HG03342 (cell line): ENCODE measurements around the gene TET2.
"Not testable (repeated sequence)": the region's sequence is repeated elsewhere in the genome, so short reads cannot be mapped to it uniquely, and the experiment has no call there.

Experiments
- ATAC-seq: cut with Tn5 transposase; IDR thresholded peaks from one replicate; pipeline ENCODE4 v1.9.1; 2021; ENCODE audit warnings: mild to moderate bottlenecking, moderate library complexity; ENCODE audit not compliant: unreplicated experiment

The TET2 gene

GRCh38 chr4:105282489-105282888, 135.8 kb downstream of the TET2 start:
- no peak for ATAC-seq

- no peak for ATAC-seq
These were observed 136.8 kb downstream of the TET2 start for GRCh38 chr4:105283501-105283900.

DNA sequence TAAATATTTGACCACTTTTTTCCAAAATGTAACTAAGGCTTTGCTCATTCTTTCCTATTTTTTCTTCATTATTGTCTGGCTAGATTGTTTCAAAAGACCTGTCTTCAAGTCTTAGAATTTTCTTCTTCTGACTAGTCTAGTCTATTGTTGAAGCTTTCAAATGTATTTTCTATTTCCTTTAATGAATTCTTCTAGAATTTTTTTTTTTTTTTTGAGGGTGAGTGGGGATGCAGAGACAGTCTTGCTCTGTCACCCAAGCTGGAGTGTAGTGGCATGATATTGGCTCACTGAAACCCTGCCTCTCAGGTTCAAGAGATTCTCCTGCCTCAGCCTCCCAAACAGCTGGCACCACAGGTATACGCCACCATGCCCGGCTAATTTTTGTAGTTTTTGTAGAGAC, 141.4 kb downstream of the TET2 start:
- ATAC-seq: no peak

DNA sequence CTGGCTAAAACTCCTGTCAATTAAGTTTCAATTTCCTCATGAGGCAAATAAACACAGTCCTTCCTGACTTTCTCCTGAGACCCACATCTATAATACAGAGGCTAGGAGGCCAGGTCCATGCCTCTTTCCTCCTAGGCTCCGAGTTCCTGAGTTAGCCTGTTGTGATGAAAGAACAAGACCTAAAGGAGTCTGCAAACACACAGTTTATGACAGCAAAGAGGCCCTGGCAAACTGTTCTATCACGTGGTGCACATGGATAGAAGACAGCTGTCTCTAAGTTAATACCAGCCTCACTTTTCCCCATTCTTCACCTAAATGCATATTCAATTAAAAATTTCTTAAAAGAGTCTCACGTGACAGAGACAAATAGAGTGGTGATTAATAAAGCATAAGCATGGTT, 145.2 kb downstream of the TET2 start:
- ATAC-seq: no peak

DNA sequence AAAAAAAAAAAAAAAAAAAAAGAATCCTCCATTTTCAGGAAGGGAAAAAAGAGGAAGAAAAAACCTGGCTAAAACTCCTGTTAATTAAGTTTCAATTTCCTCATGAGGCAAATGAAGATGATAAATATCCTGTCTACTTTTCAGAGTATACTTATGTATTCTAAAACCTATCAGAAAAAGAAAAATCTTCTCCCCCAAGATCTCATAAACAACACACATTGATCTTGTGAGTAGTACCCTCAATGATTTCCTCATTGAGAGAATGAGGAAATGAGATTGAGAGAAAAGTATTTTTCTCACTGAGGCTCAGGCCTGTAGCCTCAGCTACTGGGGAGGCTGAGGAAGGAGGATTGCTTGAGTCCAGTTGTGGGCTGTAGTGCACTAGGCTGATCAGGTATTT, 146.7 kb downstream of the TET2 start:
- ATAC-seq: no peak

- ATAC-seq: no peak
These were observed 150.0 kb downstream of the TET2 start for GRCh38 chr4:105296672-105297071.

- not testable (repeated sequence) for ATAC-seq
These were observed 152.4 kb downstream of the TET2 start for GRCh38 chr4:105299027-105299426.

GRCh38 chr4:105304085-105304484, 157.4 kb downstream of the TET2 start:
- no peak for ATAC-seq

DNA sequence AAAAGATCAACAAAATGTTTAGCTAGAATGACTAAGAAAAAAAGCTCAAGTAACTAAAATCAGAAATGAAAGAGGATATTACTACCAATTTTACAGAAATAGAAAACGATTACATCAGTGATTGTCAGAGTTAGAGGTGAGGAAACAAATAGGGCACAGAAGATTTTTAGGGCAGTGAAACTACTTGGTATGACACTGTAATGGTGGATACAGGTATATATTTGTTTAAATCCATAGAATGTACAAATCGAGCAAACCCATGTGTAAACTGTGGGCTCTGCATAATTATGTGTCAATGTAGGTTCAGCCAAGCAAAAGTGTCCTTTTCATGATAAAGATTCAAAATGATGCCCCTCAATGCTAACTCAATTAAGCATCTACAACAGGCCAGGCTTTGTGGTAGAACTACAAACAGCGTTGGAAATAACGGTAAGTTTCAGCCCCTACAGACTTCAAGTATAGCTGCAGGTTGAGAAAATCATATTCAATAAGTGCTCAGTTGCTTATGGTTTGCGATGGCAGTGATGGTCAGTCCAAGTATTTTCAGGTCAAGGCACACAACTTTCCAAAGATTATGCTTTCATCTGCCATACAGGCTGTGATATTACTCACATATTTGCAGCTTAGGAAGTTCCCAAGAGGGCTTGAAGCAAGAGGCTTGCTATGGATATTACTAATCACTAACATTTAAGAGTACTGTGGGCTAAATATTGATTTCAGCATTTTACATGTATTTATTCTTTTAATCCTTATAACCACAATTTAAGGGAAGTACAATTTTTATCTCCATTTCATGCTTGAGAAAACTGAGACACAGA, 158.6 kb downstream of the TET2 start:
- ATAC-seq: peak; percentile 35

GRCh38 chr4:105306158-105306781, 159.6 kb downstream of the TET2 start:
- ATAC-seq: peak; percentile 90

GRCh38 chr4:105306820-105307219, 160.1 kb downstream of the TET2 start:
- no peak for ATAC-seq

GRCh38 chr4:105318486-105318885, 171.8 kb downstream of the TET2 start:
- ATAC-seq: no peak

DNA sequence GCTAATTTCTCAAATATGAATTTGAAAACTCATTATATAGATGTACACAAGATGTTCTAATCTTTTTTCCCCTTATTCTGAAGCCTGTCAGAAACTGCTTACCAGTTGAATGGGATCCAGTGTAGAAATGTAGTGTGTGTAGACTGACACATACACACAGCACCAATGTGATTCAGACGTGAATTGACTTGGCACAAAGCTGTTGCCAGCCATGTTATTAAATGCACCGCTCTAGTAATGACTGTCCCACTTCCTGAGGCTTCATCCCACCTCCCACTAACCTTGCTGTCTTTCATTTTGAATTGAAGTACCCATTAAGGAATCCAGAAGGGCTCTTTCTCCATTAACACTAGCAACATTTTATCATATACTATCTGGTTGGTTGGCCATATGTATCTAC, 180.5 kb downstream of the TET2 start:
- ATAC-seq: no peak

DNA sequence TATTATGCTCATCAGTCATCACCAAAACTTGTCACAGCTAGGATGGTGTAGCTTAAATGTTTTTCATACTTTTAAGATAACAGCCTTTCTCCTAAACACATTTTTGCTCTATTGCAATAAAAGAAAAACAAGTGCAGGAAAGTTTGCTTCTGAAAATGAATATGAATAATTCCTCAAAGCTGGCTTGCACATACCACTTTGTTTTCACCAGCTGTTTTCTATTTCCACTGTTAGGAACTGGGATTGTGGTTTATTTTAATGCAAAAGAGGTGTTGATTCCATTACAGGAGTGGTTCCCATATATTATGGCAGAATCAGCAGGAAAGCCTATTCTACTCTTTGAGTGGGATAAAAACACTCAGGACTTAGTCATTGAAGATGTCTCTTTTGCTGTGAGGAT, 181.3 kb downstream of the TET2 start:
- no peak for ATAC-seq

GRCh38 chr4:105329081-105329480, 182.4 kb downstream of the TET2 start:
- ATAC-seq: no peak
